CD4-positive, alpha-beta T cell treated with Interferon alpha-2 for 1 hour (primary cell): ENCODE data around the gene REC114.
A peak's percentile ranks its signal among the peaks of the same experiment; 100 is the strongest.

ENCODE experiments used
- DNase-seq, 2 donors: peaks; one replicate each; pipeline ENCODE4 v3.0.0-alpha.2; 2020 to 2022

The REC114 gene

GRCh38 chr15:73582851-73583379 is 140.0 kb downstream of the REC114 start:
- DNase-seq = no peak

- no peak for DNase-seq
These were observed 140.6 kb downstream of the REC114 start for GRCh38 chr15:73583544-73583943.

GRCh38 chr15:73584699-73585420 is 141.9 kb downstream of the REC114 start:
- DNase-seq = no peak

GRCh38 chr15:73585871-73586654 is 143.1 kb downstream of the REC114 start:
- DNase-seq = no peak

GRCh38 chr15:73589766-73590165 is 146.8 kb downstream of the REC114 start:
- DNase-seq = no peak

- DNase-seq = no peak
These were observed 147.3 kb downstream of the REC114 start for GRCh38 chr15:73590263-73590662.

GRCh38 chr15:73593304-73594074 is 150.5 kb downstream of the REC114 start:
- no peak for DNase-seq

GRCh38 chr15:73594109-73594508 is 151.1 kb downstream of the REC114 start:
- DNase-seq = no peak

- DNase-seq = no peak
These were observed 153.2 kb downstream of the REC114 start for GRCh38 chr15:73596174-73596573.

GRCh38 chr15:73597036-73597638 is 154.2 kb downstream of the REC114 start:
- DNase-seq = no peak

GRCh38 chr15:73598530-73599160 is 155.7 kb downstream of the REC114 start:
- DNase-seq = no peak

GRCh38 chr15:73599934-73600333 is 157.0 kb downstream of the REC114 start:
- no peak for DNase-seq

GRCh38 chr15:73600413-73601335 is 157.7 kb downstream of the REC114 start:
- DNase-seq = no peak

- no peak for DNase-seq
These were observed 158.8 kb downstream of the REC114 start for GRCh38 chr15:73601451-73602445.

GRCh38 chr15:73602446-73602843 is 159.5 kb downstream of the REC114 start:
- DNase-seq = peak in 1 of 2 donors; percentile 1

GRCh38 chr15:73602992-73603391 is 160.0 kb downstream of the REC114 start:
- DNase-seq = no peak

GRCh38 chr15:73604477-73604876 is 161.5 kb downstream of the REC114 start:
- no peak for DNase-seq

- DNase-seq = no peak
These were observed 162.9 kb downstream of the REC114 start for GRCh38 chr15:73605759-73606436.

GRCh38 chr15:73607405-73607804 is 164.4 kb downstream of the REC114 start:
- DNase-seq = no peak
